HG03575 (cell line): ENCODE results near the gene KSR2.

ENCODE experiments used
- ATAC-seq: cut with Tn5 transposase; IDR thresholded peaks from one replicate; pipeline ENCODE4 v1.9.1; 2021; ENCODE audit not compliant: unreplicated experiment, insufficient number of reproducible peaks, low FRiP score; ENCODE audit errors: extremely low read depth

Gene KSR2

GRCh38 chr12:117622087-117622486, 346.7 kb downstream of the KSR2 start:
- ATAC-seq = no peak

GRCh38 chr12:117607778-117608177, 361.0 kb downstream of the KSR2 start:
- no peak for ATAC-seq

GRCh38 chr12:117606945-117607344, 361.8 kb downstream of the KSR2 start:
- ATAC-seq = no peak

- no peak for ATAC-seq
Measured at GRCh38 chr12:117606024-117606423, 362.8 kb downstream of the KSR2 start.

GRCh38 chr12:117603316-117604113, 365.3 kb downstream of the KSR2 start:
- ATAC-seq = no peak

- no peak for ATAC-seq
Measured at GRCh38 chr12:117599849-117600248, 368.9 kb downstream of the KSR2 start.

- ATAC-seq = no peak
Measured at GRCh38 chr12:117596968-117597367, 371.8 kb downstream of the KSR2 start.

GRCh38 chr12:117595751-117596150, 373.0 kb downstream of the KSR2 start:
- no peak for ATAC-seq

- ATAC-seq = no peak
Measured at GRCh38 chr12:117594481-117594880, 374.3 kb downstream of the KSR2 start.

GRCh38 chr12:117593815-117594400, 374.9 kb downstream of the KSR2 start:
- no peak for ATAC-seq

- ATAC-seq = no peak
Measured at GRCh38 chr12:117592588-117593305, 376.0 kb downstream of the KSR2 start.

- no peak for ATAC-seq
Measured at GRCh38 chr12:117590999-117591398, 377.8 kb downstream of the KSR2 start.

GRCh38 chr12:117590386-117590785, 378.4 kb downstream of the KSR2 start:
- no peak for ATAC-seq

- no peak for ATAC-seq
Measured at GRCh38 chr12:117589021-117589420, 379.8 kb downstream of the KSR2 start.

- ATAC-seq = no peak
Measured at GRCh38 chr12:117587631-117588287, 381.0 kb downstream of the KSR2 start.

GRCh38 chr12:117583677-117584225, 385.0 kb downstream of the KSR2 start:
- ATAC-seq = no peak

- no peak for ATAC-seq
Measured at GRCh38 chr12:117583092-117583491, 385.7 kb downstream of the KSR2 start.

- ATAC-seq = no peak
Measured at GRCh38 chr12:117582135-117582784, 386.5 kb downstream of the KSR2 start.

GRCh38 chr12:117580718-117581062, 388.1 kb downstream of the KSR2 start:
- ATAC-seq = no peak
